Skeletal muscle cell (primary cell): Measurements from ENCODE around the gene OFD1.
A peak's percentile ranks its signal among the peaks of the same experiment; 100 is the strongest.
"Not testable (repeated sequence)": the region's sequence is repeated elsewhere in the genome, so short reads cannot be mapped to it uniquely, and the experiment has no call there.

ENCODE experiments used
- DNase-seq: peaks from one replicate; pipeline ENCODE4 v3.0.0-alpha.2; 2010; ENCODE audit warnings: low read depth
- H3K4me3 ChIP-seq: 2 replicates; pipeline ENCODE4 v1.5.1; 2011; ENCODE audit warnings: low read depth, mild to moderate bottlenecking, control low read depth, low read length, moderate library complexity

The OFD1 gene

DNA sequence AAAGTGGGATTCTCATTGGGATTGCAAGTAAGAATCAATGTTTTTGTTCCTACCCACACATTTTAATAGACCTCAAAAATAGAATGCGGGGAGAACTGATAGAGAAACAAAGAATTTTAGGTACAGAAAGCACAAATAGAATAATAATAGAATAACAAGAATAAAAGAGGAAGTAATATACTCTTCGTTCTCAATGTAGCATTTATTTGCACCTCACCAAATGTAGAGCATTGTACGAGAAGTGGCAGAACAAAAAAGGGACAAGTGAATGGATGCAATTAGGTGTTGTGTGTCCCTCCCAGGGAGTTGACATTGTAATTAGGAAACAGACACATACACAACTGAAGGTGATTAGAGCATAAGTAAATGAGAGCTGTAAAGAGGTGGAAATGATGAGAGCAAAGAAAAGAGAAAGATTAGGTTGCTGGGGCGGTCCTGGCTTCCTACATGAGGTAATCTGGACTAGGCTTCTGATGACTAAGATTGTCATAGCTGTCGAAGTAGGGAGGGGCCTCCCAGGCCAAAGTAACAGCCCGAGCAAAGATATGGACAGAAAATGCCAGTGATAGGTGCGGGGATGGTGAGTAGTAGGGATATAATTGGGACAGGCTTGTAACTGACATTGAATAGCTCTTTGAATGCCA is 35.2 kb upstream of the OFD1 start:
- no peak overlapping the region for H3K4me3 ChIP-seq
- no peak for DNase-seq

DNA sequence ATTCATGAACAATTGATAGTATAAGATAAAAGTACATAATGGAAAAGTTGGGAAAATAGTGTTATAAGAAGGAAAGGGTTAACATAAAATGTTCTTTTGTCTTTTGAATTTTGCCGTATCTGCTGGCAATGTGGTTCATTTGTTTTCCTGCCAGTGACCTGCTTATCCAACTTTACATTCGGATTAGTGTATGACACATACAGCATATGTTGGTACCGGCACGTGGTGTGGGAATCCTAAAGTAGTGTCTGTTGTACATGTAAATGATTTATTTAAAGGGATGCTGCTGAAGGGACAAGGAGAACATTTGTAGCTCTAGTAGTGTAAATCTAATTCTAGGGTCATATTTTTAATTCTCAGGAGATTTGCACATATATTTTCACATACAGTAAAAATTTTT is 34.2 kb upstream of the OFD1 start:
- no peak for DNase-seq
- no peak overlapping the region for H3K4me3 ChIP-seq

DNA sequence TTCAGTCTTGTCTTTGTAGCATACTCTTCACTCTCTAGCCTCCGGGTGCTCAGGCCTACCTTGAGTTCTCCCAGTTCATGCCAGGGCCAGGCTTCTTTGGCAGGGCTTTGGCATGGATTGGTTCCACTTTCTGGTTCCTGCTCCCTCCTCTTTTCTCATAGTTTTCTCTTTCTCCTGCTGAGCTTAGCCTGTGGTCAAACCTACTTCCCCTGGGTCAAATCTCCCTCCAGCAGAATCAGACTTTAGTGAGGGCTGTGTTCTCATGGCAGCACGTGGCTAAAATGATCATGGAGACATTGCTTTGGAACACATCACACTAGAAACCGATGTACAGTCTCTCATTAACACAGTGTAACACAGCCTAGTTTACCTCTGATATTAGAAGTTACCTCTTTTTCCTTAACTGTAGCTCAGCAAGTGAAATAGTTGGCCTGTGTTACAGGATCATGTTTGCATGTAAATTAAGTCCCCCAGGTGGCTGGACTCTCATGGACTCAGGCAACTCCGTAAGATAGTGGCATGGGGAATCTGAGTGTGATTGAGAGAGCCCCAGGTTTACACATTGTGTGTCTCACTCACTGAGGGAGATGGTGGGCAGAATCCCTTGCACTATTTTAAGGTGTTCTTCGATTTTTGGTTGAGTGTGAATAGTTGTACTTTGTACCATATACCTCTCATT is 32.3 kb upstream of the OFD1 start:
- no peak for DNase-seq
- no peak overlapping the region for H3K4me3 ChIP-seq

DNA sequence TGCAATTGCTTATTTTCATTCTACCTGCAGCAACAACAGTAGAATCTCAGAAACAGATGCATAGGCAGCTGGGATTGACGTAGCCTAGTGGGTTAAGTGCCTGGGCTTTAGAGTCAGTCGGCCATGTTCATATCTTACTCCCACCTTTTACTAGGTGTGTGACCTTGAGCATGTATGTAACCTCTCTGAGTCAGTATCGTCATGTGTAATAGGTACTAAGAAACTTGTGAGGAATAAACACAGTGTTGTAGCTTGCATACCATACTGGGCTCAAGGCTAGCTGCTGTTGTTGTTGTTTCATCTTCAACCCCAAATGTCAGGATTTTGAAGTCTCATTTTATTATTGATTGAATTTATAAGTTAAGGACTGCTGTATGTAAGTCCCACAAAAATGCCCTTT is 31.4 kb upstream of the OFD1 start:
- DNase-seq: no peak
- H3K4me3 ChIP-seq: no peak overlapping the region

DNA sequence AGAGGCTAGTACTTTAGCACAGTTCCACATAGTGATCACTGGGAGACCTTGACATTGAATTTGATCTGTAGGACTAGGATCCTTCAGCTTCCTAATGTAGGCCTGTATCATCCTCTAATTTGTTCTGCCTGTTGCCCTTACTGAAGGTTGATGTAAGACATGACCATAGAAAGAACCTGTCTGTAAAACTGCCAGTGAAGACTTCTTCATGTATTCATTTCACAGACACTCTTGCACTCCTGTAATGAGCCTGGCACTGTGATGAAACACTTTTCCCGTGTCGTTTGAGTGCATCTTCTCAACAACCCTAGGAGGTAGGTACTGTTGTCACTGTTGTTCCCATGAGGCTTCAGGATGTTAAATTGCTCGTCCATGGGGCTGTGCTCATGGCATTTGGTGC is 31.0 kb upstream of the OFD1 start:
- DNase-seq: no peak
- H3K4me3 ChIP-seq: no peak overlapping the region

DNA sequence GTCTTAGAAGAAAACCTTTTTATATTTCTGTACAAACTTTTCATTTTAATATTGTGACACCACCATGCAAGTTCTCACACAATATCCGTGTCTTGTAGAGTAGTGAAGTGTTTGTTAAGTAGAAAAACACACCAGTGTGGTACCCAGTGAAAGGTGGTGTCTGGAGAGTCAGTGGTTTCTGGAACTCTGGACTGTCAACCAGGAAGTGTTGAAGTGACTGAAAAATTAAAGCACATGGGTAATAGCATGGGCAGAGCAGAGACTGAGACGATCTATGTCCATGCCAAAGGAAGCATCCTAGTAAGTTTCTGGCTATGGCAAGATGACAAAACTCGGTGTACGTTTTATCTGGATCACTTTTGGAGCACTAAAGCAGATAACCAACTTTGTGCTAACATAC is 23.4 kb upstream of the OFD1 start:
- no peak overlapping the region for H3K4me3 ChIP-seq
- DNase-seq: no peak

DNA sequence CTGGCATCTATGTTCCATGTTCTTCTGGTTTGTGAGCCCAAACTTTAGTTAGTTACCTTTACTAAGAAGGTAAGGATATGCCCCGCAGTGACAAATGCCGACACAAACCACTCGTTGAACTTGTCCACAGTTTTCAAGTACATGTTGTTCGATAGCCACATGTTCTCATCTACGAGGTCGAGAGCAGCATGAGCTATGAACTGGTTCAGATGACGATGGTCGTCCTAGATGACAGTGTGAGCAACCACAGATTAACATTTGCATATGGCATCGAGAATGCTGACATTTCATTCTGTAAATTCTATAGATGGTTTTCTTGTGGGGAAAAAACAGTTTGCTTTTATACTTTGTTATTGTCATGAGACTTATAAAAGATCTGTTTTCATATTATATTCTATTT is 18.1 kb upstream of the OFD1 start:
- DNase-seq: no peak
- H3K4me3 ChIP-seq: no peak overlapping the region

DNA sequence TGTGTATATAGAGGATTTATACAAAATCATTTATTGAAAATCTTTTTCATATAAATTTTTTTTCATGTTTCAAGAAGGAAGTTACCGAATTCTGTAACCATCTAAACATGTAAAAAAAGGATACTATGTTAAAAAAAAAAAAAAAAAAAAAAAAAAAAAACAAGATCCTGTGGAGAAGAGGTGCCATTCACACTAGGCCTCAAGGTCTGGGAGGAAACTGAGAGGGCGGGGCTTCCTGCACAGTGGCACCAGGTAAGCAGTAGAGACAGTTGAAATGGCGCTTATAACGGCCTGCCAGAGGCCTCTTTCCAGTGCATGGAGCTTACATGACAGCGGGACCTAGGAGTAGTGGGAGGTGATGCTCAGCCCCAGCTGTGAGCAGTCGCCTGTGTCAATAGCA is 17.6 kb upstream of the OFD1 start:
- DNase-seq: no peak
- H3K4me3 ChIP-seq: no peak overlapping the region

DNA sequence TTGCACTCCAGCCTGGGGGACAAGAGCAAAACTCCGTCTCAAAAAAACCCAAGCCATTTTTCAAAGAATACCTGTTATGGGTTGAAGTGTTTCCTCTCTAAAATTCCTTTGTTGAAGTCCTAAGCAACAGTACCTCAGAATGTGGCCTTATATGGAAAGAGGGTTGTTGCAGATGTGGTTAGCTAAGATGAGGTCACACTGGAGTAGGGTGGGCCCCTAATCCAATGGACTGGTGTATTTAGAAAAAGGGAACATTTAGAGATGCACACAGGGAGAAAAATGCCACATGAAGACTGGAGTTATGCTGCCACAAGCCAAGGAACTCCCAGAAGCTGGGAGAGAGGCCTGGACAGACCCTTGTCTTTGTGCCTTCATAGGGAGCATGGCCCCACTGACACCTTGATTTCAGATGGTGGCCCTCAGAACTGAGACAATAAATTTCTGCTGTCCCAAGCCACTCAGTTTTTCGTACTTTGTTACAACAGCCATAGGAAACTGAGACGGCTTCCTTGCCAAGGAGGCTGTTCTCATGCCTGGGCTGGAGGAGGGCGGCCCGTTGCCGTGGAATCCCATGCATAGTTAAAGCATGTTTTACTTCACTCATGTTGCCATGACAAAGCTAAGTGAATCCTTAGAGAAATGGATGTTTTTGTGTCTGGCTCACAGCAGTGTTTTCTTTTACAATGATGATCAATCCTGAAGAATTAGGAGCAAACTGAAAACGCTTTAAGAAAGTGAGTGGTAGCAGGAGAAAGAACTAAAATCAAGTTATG is 16.7 kb upstream of the OFD1 start:
- peak; percentile 68 for DNase-seq

DNA sequence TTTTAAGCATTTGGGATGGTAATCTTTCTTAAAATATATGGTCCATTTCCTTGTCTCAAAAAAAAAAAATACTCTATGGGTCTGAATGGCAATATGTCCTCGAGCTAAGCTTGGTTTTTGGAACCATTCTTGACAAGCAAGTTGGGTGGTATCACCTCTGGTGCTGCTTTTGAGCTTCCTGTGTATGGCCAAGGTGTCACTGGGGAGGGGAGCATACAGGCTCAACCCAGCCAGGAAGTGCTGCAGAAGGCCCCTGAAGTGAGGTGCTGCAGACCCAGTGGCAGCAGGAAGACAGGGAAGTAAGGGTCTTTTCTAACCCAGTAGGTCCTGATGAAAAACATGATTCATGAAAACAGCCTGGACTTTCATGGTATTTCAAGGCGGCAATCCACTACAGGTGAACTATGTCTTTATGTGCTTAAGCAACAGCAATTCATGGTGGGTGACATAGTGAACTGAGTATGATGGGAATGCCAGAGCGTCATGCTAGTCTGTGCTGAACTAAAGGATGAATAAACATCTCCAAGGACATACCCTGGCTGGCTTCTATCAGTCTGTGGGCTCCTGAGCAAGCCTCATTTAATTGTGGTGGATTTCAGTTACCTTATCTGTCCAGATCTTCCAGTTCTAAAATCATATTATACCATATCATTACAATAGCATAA is 15.2 kb upstream of the OFD1 start:
- no peak for DNase-seq

More for the DNA sequence above, 16.7 kb upstream of the OFD1 start:
- H3K4me3 ChIP-seq: no peak overlapping the region

DNA sequence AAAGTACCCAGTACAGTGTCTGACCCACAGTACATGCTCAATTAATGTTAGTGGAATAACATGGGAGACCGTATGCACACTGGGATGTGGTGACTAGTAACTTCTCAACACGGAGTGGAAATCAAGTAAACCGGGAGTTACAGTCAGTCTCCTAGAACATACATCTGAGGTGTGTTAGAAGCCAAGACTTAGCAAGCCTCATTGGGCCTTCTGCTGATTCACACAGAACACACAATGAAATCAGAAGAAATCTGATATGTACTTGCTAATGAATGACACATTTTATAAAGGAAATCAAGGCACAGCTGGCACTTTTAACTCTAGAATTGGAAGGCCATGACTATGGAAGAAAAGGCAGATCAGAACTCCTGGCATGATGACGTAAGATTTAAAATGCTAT is 13.2 kb upstream of the OFD1 start:
- no peak overlapping the region for H3K4me3 ChIP-seq
- DNase-seq: no peak

More for the DNA sequence above, 15.2 kb upstream of the OFD1 start:
- no peak overlapping the region for H3K4me3 ChIP-seq

DNA sequence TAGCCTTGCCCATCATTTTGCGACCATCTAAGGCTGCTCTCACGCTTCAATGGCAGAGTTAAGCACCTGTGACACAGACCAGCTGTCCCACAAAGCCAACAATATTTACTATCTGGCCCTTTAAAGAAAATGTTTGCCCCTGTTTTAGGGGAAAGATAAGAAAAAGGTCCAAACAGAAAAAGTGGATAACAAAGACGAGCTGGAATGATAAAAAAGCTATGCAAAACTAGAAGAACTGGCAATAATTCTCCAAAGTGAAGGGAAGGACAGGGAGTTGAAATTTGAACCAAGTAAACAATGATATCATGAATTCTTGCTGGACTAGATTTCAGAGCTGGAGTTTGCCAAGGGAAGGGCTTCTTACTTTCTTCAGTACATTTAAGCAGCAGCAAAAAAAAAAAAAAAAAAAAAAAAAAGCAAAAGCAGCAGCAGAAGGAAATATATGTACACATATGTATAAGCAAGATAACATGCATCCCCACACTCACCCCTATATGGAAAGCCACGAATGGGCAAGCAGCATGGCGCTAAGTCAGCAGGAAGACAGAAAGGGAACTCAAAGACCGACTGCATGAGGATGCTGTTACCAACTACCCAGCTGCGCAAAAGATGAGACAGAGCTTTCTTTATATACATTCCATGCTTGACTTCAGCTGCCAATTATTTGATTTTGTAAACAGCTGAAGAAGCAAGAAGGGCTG is 12.6 kb upstream of the OFD1 start:
- no peak overlapping the region for H3K4me3 ChIP-seq
- DNase-seq: peak; percentile 26

DNA sequence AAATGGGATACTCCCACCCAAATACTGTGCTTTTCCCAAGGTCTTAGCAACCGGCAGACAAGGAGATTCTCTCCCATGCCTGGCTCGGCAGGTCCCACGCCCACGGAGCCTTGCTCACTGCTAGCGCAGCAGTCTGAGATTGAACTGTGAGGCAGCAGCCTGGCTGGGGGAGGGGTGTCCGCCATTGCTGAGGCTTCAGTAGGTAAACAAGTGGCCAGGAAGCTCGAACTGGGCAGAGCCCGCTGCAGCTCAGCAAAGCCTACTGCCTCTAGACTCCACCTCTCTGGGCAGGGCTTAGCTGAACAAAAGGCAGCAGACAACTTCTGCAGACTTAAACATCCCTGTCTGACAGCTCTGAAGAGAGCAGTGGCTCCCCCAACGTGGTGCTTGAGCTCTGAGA is 9.7 kb upstream of the OFD1 start:
- not testable (repeated sequence) for DNase-seq, H3K4me3 ChIP-seq

DNA sequence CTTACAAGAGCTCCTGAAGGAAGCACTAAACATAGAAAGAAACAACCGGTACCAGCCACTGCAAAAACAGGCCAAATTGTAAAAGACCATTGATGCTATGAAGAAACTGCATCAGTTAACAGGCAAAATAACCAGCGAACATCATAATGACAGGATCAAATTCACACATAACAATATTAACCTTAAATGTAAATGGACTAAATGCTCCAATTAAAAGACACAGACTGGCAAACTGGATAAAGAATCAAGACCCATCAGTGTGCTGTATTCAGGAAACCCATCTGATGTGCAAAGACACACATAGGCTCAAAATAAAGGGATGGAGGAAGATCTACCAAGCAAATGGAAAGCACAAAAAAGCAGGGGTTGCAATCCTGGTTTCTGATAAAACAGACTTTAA is 8.0 kb upstream of the OFD1 start:
- DNase-seq, H3K4me3 ChIP-seq: not testable (repeated sequence)

DNA sequence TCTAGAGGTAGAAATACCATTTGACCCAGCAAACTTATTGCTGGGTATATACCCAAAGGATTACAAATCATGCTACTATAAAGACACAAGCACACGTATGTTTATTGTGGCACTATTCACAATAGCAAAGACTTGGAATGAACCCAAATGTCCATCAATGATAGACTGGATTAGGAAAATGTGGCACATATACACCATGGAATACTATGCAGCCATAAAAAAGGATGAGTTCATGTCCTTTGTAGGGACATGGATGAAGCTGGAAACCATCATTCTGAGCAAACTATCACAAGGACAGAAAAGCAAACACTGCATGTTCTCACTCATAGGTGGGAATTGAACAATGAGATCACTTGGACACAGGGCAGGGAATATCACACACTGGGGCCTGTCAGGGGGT is 4.0 kb upstream of the OFD1 start:
- not testable (repeated sequence) for H3K4me3 ChIP-seq, DNase-seq

DNA sequence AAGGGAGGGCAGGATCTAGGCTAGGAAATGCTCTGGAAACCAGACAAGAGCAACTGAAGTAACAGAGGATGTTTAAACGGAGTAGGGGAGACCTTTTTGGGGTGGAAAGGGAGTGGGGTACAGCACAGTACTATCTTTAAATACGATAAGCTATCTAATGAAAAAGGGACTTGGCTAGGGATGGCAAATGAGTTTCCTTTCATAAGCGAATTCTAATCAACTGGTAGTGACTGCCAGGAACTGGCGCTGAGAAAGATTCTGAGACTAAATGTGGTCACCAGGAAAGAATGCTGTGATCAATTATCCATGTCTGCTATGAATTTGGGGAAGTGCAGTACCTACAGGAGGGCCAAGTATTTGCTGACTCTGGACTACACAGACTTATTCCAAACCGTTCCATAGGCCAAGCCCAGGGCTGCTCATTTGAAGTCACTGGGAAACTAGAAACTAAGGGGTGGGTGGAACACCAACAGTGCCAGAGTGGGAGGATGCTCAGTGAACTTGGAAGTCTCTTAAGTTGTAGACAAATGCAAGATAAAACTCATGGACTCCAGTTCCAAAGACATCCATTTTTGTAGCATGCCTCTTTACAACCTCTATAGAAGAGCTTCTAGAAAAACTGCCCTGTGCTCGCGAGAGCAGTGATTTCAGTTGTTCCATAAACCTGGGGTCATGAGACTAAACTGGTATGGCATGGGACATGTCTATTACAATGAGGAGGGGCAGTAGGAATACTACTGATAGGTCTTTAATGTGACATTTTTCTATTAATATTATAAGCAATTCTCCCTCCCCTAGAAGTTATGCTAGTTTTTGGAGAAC is 2.1 kb upstream of the OFD1 start:
- no peak overlapping the region for H3K4me3 ChIP-seq

DNA sequence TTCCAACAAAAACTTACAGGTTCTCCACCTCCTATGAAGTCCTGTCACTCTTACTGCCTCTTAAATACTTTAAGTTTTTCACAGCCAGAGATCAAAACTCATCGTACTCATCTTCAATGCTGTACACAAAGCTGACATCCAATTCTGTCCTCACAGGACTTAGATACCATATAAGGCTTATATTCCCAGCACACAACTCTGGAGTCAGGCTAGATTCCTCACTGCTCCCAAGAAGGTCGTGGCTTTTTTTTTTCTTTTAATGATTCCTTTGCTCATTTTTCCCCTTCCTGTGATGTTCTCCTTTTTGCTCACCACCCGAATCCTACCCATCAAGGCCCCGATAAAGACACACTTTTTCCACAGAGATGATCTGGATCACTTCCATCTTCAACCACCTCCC is 1.0 kb upstream of the OFD1 start:
- peak overlapping the region; percentile 79 for H3K4me3 ChIP-seq
- DNase-seq: no peak

More for the DNA sequence above, 2.1 kb upstream of the OFD1 start:
- no peak for DNase-seq

DNA sequence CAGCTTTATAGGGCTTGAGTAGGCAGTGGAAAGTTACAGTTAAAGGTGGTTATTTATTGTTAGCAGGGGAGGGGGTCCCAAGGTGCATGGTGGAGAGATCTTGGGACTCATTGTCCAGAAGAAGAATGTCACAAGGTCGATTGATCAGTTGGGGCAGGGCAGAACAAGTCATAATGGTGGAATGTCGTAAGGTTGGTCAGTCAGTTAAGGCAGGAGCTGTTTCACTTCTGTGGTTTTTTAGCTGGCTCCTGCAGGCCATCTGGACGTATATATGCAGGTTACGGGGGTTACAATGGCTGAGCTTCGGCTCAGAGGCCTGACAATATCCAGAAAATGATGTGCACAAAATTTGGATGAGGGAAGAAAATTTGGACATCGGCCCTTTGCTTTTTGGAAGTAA is 7.1 kb downstream of the OFD1 start:
- H3K4me3 ChIP-seq: no peak overlapping the region

More for the DNA sequence above, 7.1 kb downstream of the OFD1 start:
- no peak for DNase-seq
